ENCODE measurements around the gene DNM3.
A peak's percentile ranks its signal among the peaks of the same experiment; 100 is the strongest.

DNM3 gene

GRCh38 chr1:172395576-172395975 is 554.3 kb downstream of the DNM3 start:
- no peak overlapping the region for H3K14ac ChIP-seq (ENCODE audit: low read length in 2 of 2)
- no peak overlapping the region for H2AFZ ChIP-seq (ENCODE audit: low read depth, low read length)
- no peak overlapping the region for H3K9ac ChIP-seq (ENCODE audit: low read length)
- H4K8ac ChIP-seq (ENCODE audit: low read length): no peak overlapping the region
- no peak overlapping the region for H3K23ac ChIP-seq (ENCODE audit: low read length in 2 of 2)
- no peak for DNase-seq
- no peaks in the 10 kb centered on the region for H3K36me3 ChIP-seq (ENCODE audit: control insufficient read depth in 1 of 2, insufficient read depth in 2 of 2, low read depth in 1 of 2, low read length in 2 of 2)
- no peak overlapping the region for H2BK120ac ChIP-seq (ENCODE audit: low read depth, low read length)
- no peak overlapping the region for H3K4ac ChIP-seq (ENCODE audit: low read depth in 1 of 2, low read length in 2 of 2)
- WGBS: 90% methylated on average over 2 of the region's 3 CpGs
- H2BK15ac ChIP-seq (ENCODE audit: low read depth, poor library complexity, severe bottlenecking): peak overlapping the region; percentile 39
- peaks cover 7% of the 10 kb centered on the region for H3K4me1 ChIP-seq (ENCODE audit: control insufficient read depth, insufficient read depth, low read depth, low read length)
- H2BK12ac ChIP-seq (ENCODE audit: low read length in 2 of 2): no peak overlapping the region
- H3K18ac ChIP-seq (ENCODE audit: low read depth in 1 of 2, low read length in 2 of 2): no peak overlapping the region
- no peak overlapping the region for H4K91ac ChIP-seq (ENCODE audit: low read length)
- no peak overlapping the region for H2BK5ac ChIP-seq (ENCODE audit: low read depth, low read length, poor library complexity, severe bottlenecking)
- H3K27ac ChIP-seq (ENCODE audit: low read length, poor library complexity, severe bottlenecking): no peak overlapping the region
- no peaks in the 10 kb centered on the region for H3K9me3 ChIP-seq (ENCODE audit: control insufficient read depth, low read length)
- no peak overlapping the region for H2AK5ac ChIP-seq (ENCODE audit: low read length, severe bottlenecking)
- no peak overlapping the region for H3K4me3 ChIP-seq (ENCODE audit: insufficient read depth in 1 of 2, low read depth in 1 of 2, low read length in 2 of 2)
- H3K79me1 ChIP-seq (replicated peaks; ENCODE audit: low read length, poor library complexity, severe bottlenecking): peaks cover 1% of the 10 kb centered on the region
- no peaks in the 10 kb centered on the region for H3K27me3 ChIP-seq (ENCODE audit: control insufficient read depth in 1 of 2, insufficient read depth in 1 of 2, low read length in 2 of 2)
- H3K4me2 ChIP-seq (ENCODE audit: low read length, poor library complexity, severe bottlenecking): no peak overlapping the region

GRCh38 chr1:172397221-172397620 is 555.9 kb downstream of the DNM3 start:
- peak; percentile 80 for DNase-seq
- Histone ChIP-seq H3K14ac (ENCODE audit: low read length in 2 of 2) (no peak overlapping the region), H3K4me3 (ENCODE audit: insufficient read depth in 1 of 2, low read depth in 1 of 2, low read length in 2 of 2) (no peak overlapping the region), H2BK5ac (ENCODE audit: low read depth, low read length, poor library complexity, severe bottlenecking) (no peak overlapping the region), H3K79me1 (replicated peaks; ENCODE audit: low read length, poor library complexity, severe bottlenecking) (peaks cover 1% of the 10 kb centered on the region), H3K4me1 (ENCODE audit: control insufficient read depth, insufficient read depth, low read depth, low read length) (peaks cover 3% of the 10 kb centered on the region), H2BK120ac (ENCODE audit: low read depth, low read length) (no peak overlapping the region), H3K23ac (ENCODE audit: low read length in 2 of 2) (no peak overlapping the region), H3K4me2 (ENCODE audit: low read length, poor library complexity, severe bottlenecking) (no peak overlapping the region), H3K9me3 (ENCODE audit: control insufficient read depth, low read length) (no peaks in the 10 kb centered on the region), H4K8ac (ENCODE audit: low read length) (no peak overlapping the region), H2BK15ac (ENCODE audit: low read depth, poor library complexity, severe bottlenecking) (no peak overlapping the region), H3K18ac (ENCODE audit: low read depth in 1 of 2, low read length in 2 of 2) (no peak overlapping the region), H4K91ac (ENCODE audit: low read length) (no peak overlapping the region), H3K27me3 (ENCODE audit: control insufficient read depth in 1 of 2, insufficient read depth in 1 of 2, low read length in 2 of 2) (no peaks in the 10 kb centered on the region), H2AFZ (ENCODE audit: low read depth, low read length) (no peak overlapping the region), H2BK12ac (ENCODE audit: low read length in 2 of 2) (no peak overlapping the region), H3K4ac (ENCODE audit: low read depth in 1 of 2, low read length in 2 of 2) (no peak overlapping the region), H2AK5ac (ENCODE audit: low read length, severe bottlenecking) (no peak overlapping the region), H3K36me3 (ENCODE audit: control insufficient read depth in 1 of 2, insufficient read depth in 2 of 2, low read depth in 1 of 2, low read length in 2 of 2) (no peaks in the 10 kb centered on the region), H3K9ac (ENCODE audit: low read length) (peak overlapping the region; percentile 86), H3K27ac (ENCODE audit: low read length, poor library complexity, severe bottlenecking) (no peak overlapping the region)
- WGBS: no CpG with 5 or more reads among the region's 3 CpGs

- Histone ChIP-seq H3K4me2 (ENCODE audit: low read length, poor library complexity, severe bottlenecking) (no peak overlapping the region), H3K4me1 (ENCODE audit: control insufficient read depth, insufficient read depth, low read depth, low read length) (peaks cover 3% of the 10 kb centered on the region), H2AFZ (ENCODE audit: low read depth, low read length) (no peak overlapping the region), H2BK120ac (ENCODE audit: low read depth, low read length) (no peak overlapping the region), H3K27ac (ENCODE audit: low read length, poor library complexity, severe bottlenecking) (no peak overlapping the region), H2AK5ac (ENCODE audit: low read length, severe bottlenecking) (no peak overlapping the region), H3K36me3 (ENCODE audit: control insufficient read depth in 1 of 2, insufficient read depth in 2 of 2, low read depth in 1 of 2, low read length in 2 of 2) (no peaks in the 10 kb centered on the region), H2BK12ac (ENCODE audit: low read length in 2 of 2) (no peak overlapping the region), H4K91ac (ENCODE audit: low read length) (no peak overlapping the region), H3K23ac (ENCODE audit: low read length in 2 of 2) (no peak overlapping the region), H2BK15ac (ENCODE audit: low read depth, poor library complexity, severe bottlenecking) (no peak overlapping the region), H2BK5ac (ENCODE audit: low read depth, low read length, poor library complexity, severe bottlenecking) (no peak overlapping the region), H3K27me3 (ENCODE audit: control insufficient read depth in 1 of 2, insufficient read depth in 1 of 2, low read length in 2 of 2) (no peaks in the 10 kb centered on the region), H3K14ac (ENCODE audit: low read length in 2 of 2) (no peak overlapping the region), H3K9me3 (ENCODE audit: control insufficient read depth, low read length) (no peaks in the 10 kb centered on the region), H3K4ac (ENCODE audit: low read depth in 1 of 2, low read length in 2 of 2) (no peak overlapping the region), H4K8ac (ENCODE audit: low read length) (no peak overlapping the region), H3K9ac (ENCODE audit: low read length) (peak overlapping the region; percentile 86), H3K4me3 (ENCODE audit: insufficient read depth in 1 of 2, low read depth in 1 of 2, low read length in 2 of 2) (no peak overlapping the region), H3K79me1 (replicated peaks; ENCODE audit: low read length, poor library complexity, severe bottlenecking) (peaks cover 1% of the 10 kb centered on the region), H3K18ac (ENCODE audit: low read depth in 1 of 2, low read length in 2 of 2) (no peak overlapping the region)
- no CpG with 5 or more reads among the region's 2 CpGs for WGBS
- DNase-seq: no peak
Measured at GRCh38 chr1:172397633-172398032, 556.3 kb downstream of the DNM3 start.

- no peak overlapping the region for H3K4ac ChIP-seq (ENCODE audit: low read depth in 1 of 2, low read length in 2 of 2)
- no peak overlapping the region for H2AFZ ChIP-seq (ENCODE audit: low read depth, low read length)
- H3K23ac ChIP-seq (ENCODE audit: low read length in 2 of 2): no peak overlapping the region
- WGBS: 100% methylated on average over 1 of the region's 2 CpGs
- peak overlapping the region; percentile 86 for H3K9ac ChIP-seq (ENCODE audit: low read length)
- no peak overlapping the region for H4K91ac ChIP-seq (ENCODE audit: low read length)
- H3K9me3 ChIP-seq (ENCODE audit: control insufficient read depth, low read length): no peaks in the 10 kb centered on the region
- peak overlapping the region in 1 of 2 experiments; percentile 90 for H2BK12ac ChIP-seq (ENCODE audit: low read length in 2 of 2)
- peak; percentile 23 for DNase-seq
- H4K8ac ChIP-seq (ENCODE audit: low read length): no peak overlapping the region
- H3K14ac ChIP-seq (ENCODE audit: low read length in 2 of 2): no peak overlapping the region
- peak overlapping the region; percentile 93 for H3K27ac ChIP-seq (ENCODE audit: low read length, poor library complexity, severe bottlenecking)
- H3K4me2 ChIP-seq (ENCODE audit: low read length, poor library complexity, severe bottlenecking): no peak overlapping the region
- no peak overlapping the region for H2BK5ac ChIP-seq (ENCODE audit: low read depth, low read length, poor library complexity, severe bottlenecking)
- H3K79me1 ChIP-seq (replicated peaks; ENCODE audit: low read length, poor library complexity, severe bottlenecking): peaks cover 1% of the 10 kb centered on the region
- H3K36me3 ChIP-seq (ENCODE audit: control insufficient read depth in 1 of 2, insufficient read depth in 2 of 2, low read depth in 1 of 2, low read length in 2 of 2): no peaks in the 10 kb centered on the region
- H3K27me3 ChIP-seq (ENCODE audit: control insufficient read depth in 1 of 2, insufficient read depth in 1 of 2, low read length in 2 of 2): no peaks in the 10 kb centered on the region
- H2BK15ac ChIP-seq (ENCODE audit: low read depth, poor library complexity, severe bottlenecking): peak overlapping the region; percentile 20
- H3K18ac ChIP-seq (ENCODE audit: low read depth in 1 of 2, low read length in 2 of 2): no peak overlapping the region
- H2BK120ac ChIP-seq (ENCODE audit: low read depth, low read length): no peak overlapping the region
- peak overlapping the region; percentile 74 for H2AK5ac ChIP-seq (ENCODE audit: low read length, severe bottlenecking)
- H3K4me1 ChIP-seq (ENCODE audit: control insufficient read depth, insufficient read depth, low read depth, low read length): peaks cover 3% of the 10 kb centered on the region
- peak overlapping the region in 1 of 2 experiments; percentile 35 for H3K4me3 ChIP-seq (ENCODE audit: insufficient read depth in 1 of 2, low read depth in 1 of 2, low read length in 2 of 2)
Measured at GRCh38 chr1:172398193-172398592, 556.9 kb downstream of the DNM3 start.
